HepG2 (cell line): ENCODE measurements around the gene B3GALT5. TPM values are rescaled to one million over a fixed set of nuclear protein-coding genes. Genes with fewer than 3 reads are reported as not detected.

ENCODE experiments used
- ATAC-seq: fragments of 200-7000 bp; cut with Tn5 transposase; 3 replicates; pipeline ENCODE4 v1.9.1; 2020; ENCODE audit warnings: mild to moderate bottlenecking, moderate library complexity
- BruUV-seq: library from RNA; stranded (reverse); fragments of 400-500 nt; replicated peaks from 2 replicates; lab custom pipeline; 2021; lab: Mats Ljungman, UMichigan
- CTCF ChIA-PET: fragments of 300-600 bp; formaldehyde crosslinking; extraction: SDS; loops from one replicate; lab custom pipeline; 2021; ENCODE audit warnings: low total read pairs, inconsistent platforms, low intra/inter-chr PET ratio; lab: Yijun Ruan, JAX
- POLR2A ChIA-PET: fragments of 350-600 bp; sonication (Branson Sonifier 250); formaldehyde crosslinking; loops from one replicate; lab custom pipeline; 2020; ENCODE audit warnings: antibody characterized with exemption, inconsistent platforms; lab: Yijun Ruan, JAX
- DNase-seq: peaks from one replicate; pipeline ENCODE4 v3.0.0-alpha.2; 2015; ENCODE audit warnings: low spot score
- FAIRE-seq: peaks from 3 replicates; lab custom pipeline; 2011; peaks lifted over from hg19 to GRCh38; lab: Jason Lieb, UNC
- H2AFZ ChIP-seq: one replicate; pipeline ENCODE4 v1.6.1; 2011; ENCODE audit warnings: low read length, inconsistent platforms
- H3K27ac ChIP-seq: fragments of 300-600 bp; 3 replicates; pipeline ENCODE4 v1.8.0; 2011; ENCODE audit warnings: mixed run types, mild to moderate bottlenecking, mixed read lengths, low read length, inconsistent platforms; ENCODE audit not compliant: insufficient read depth; ENCODE audit errors: extremely low read length
- H3K27me3 ChIP-seq, 2 experiments: fragments of 200-600 bp in 1 of 2; 2 replicates in 1 of 2; 3 replicates in 1 of 2; pipeline versions ENCODE4 v1.6.0 to v1.8.0; 2011; ENCODE audit warnings: low read length in 2 of 2, mild to moderate bottlenecking in 2 of 2, moderate library complexity in 2 of 2, inconsistent platforms in 1 of 2; ENCODE audit not compliant: insufficient read depth in 2 of 2, control insufficient read depth in 1 of 2
- H3K36me3 ChIP-seq, 2 experiments: fragments of 200-600 bp in 1 of 2; replicated peaks in 1 of 2; 2 replicates in 1 of 2; 3 replicates in 1 of 2; pipeline versions ENCODE4 v1.5.1 to v1.8.0; 2011; ENCODE audit warnings: low read length in 2 of 2, inconsistent platforms in 1 of 2; ENCODE audit not compliant: insufficient read depth in 2 of 2, control insufficient read depth in 1 of 2
- H3K4me1 ChIP-seq: 2 replicates; pipeline ENCODE4 v1.5.1; 2012; ENCODE audit warnings: low read length, inconsistent platforms; ENCODE audit not compliant: insufficient read depth
- H3K4me2 ChIP-seq: 2 replicates; pipeline ENCODE4 v1.6.0; 2011; ENCODE audit warnings: low read depth, low read length, inconsistent platforms
- H3K4me3 ChIP-seq, 3 experiments: fragments of 200-600 bp in 1 of 3; sonication (generic), shearing (Covaris generic) in 1 of 3; replicated peaks in 1 of 3; 2 replicates each; pipeline ENCODE4 v1.5.1; 2011 to 2016; ENCODE audit warnings: low read length in 3 of 3, inconsistent platforms in 2 of 3, low read depth in 2 of 3, mild to moderate bottlenecking in 2 of 3, control low read depth in 1 of 3, mixed read lengths in 1 of 3; ENCODE audit not compliant: insufficient read depth in 1 of 3
- H3K79me2 ChIP-seq: one replicate; pipeline ENCODE4 v1.6.1; 2011; ENCODE audit warnings: low read length, inconsistent platforms; ENCODE audit not compliant: insufficient read depth
- H3K9ac ChIP-seq: 2 replicates; pipeline ENCODE4 v1.6.0; 2011; ENCODE audit warnings: mild to moderate bottlenecking, low read depth, low read length, inconsistent platforms; ENCODE audit not compliant: insufficient read depth
- H3K9me3 ChIP-seq: 2 replicates; pipeline ENCODE4 v1.5.1; 2012; ENCODE audit warnings: mild to moderate bottlenecking, low read length
- H4K20me1 ChIP-seq: 2 replicates; pipeline ENCODE4 v1.6.0; 2011; ENCODE audit warnings: inconsistent platforms, mild to moderate bottlenecking, low read length, moderate library complexity; ENCODE audit not compliant: insufficient read depth
- AGO2 ChIP-seq: fragments of 200-400 bp; formaldehyde crosslinking; optimal IDR thresholded peaks from 2 replicates; pipeline ENCODE3; 2017; ENCODE audit warnings: mild to moderate bottlenecking, low read depth, low read length, moderate library complexity
- AKNA ChIP-seq: sonication (generic); formaldehyde crosslinking; IDR thresholded peaks from 2 replicates; pipeline ENCODE4 v1.4.0; 2020; ENCODE audit warnings: missing genetic modification reagents, borderline replicate concordance
- FOSL2 ChIP-seq: sonication (generic); formaldehyde crosslinking; IDR thresholded peaks from 2 replicates; pipeline ENCODE4 v1.4.0; 2020; ENCODE audit warnings: missing genetic modification reagents
- GATA4 ChIP-seq: sonication (generic); IDR thresholded peaks from 2 replicates; pipeline ENCODE4 v1.6.1; 2016; ENCODE audit warnings: antibody characterized with exemption, low read depth, borderline replicate concordance
- HMGA1 ChIP-seq: sonication (generic); formaldehyde crosslinking; conservative IDR thresholded peaks from 2 replicates; pipeline ENCODE4 v1.4.0; 2020; ENCODE audit warnings: missing genetic modification reagents
- JDP2 ChIP-seq: sonication (generic); formaldehyde crosslinking; IDR thresholded peaks from 2 replicates; pipeline ENCODE4 v1.8.1; 2022; ENCODE audit warnings: missing genetic modification reagents, borderline replicate concordance
- MED13 ChIP-seq: sonication (generic); formaldehyde crosslinking; IDR thresholded peaks from 2 replicates; pipeline ENCODE4 v1.5.0; 2020; ENCODE audit warnings: missing genetic modification reagents
- TCF12 ChIP-seq, 2 experiments: fragments of 450-650 bp in 1 of 2; sonication (generic) in 1 of 2; formaldehyde crosslinking in 1 of 2; IDR thresholded peaks; 2 replicates each; pipeline versions ENCODE4 v1.6.1 to v1.8.0; 2017 to 2022; ENCODE audit warnings: antibody characterized with exemption in 1 of 2, mild to moderate bottlenecking in 1 of 2, missing genetic modification reagents in 1 of 2, moderate library complexity in 1 of 2
- ZFP36L1 ChIP-seq: sonication (generic); formaldehyde crosslinking; IDR thresholded peaks from 2 replicates; pipeline ENCODE4 v1.8.0; 2022; ENCODE audit warnings: mild to moderate bottlenecking, missing genetic modification reagents, moderate library complexity
- ZMYM3 ChIP-seq: sonication (generic); formaldehyde crosslinking; IDR thresholded peaks from 2 replicates; pipeline ENCODE4 v1.5.1; 2020; ENCODE audit warnings: mild to moderate bottlenecking, missing genetic modification reagents
- ZNF143 ChIP-seq: sonication (generic); formaldehyde crosslinking; IDR thresholded peaks from 2 replicates; pipeline ENCODE4 v1.4.0; 2020; ENCODE audit warnings: missing genetic modification reagents
- ZNF30 ChIP-seq: sonication (generic); formaldehyde crosslinking; IDR thresholded peaks from 2 replicates; pipeline ENCODE4 v1.5.0; 2020; ENCODE audit warnings: mild to moderate bottlenecking, missing genetic modification reagents
- ZZZ3 ChIP-seq: sonication (generic); formaldehyde crosslinking; IDR thresholded peaks from 2 replicates; pipeline ENCODE4 v1.4.0; 2020; ENCODE audit warnings: missing genetic modification reagents, mild to moderate bottlenecking, borderline replicate concordance
- WGBS: methylation state at CpG from one replicate; pipeline ENCODE4 v1.1.6; 2017; ENCODE audit warnings: low lambda C conversion rate; 5-methylcytosine and 5-hydroxymethylcytosine counted together
- in situ Hi-C: cut with HindIII; loops from 2 replicates; pipeline ENCODE4 v1.10.0; 2017; ENCODE audit warnings: low pct_unique_long_range_greater_than_20kb; ENCODE audit not compliant: extremely low pct_ligation_motif_present
- intact Hi-C: fragments of 100-400 bp; cut with micrococcal nuclease; formaldehyde crosslinking; loops from one replicate; pipeline ENCODE4 v1.10.0; 2022; ENCODE audit not compliant: unreplicated experiment
- polyA plus RNA-seq, 8 experiments: library from polyadenylated mRNA; depleted of rRNA in 3 of 8; stranded (reverse) in 7 of 8; unstranded in 1 of 8; fragments of >200 nt; fragmentation: Illumina TruSeq in 4 of 8; extraction: Trizol in 4 of 8; gene quantifications; 2 replicates each; pipeline versions ENCODE4 v1.2.1 to v1.2.3, GENCODE V29; 2011 to 2016; ENCODE audit warnings: low read depth in 4 of 8, missing spikeins in 1 of 8, mixed read lengths in 1 of 8; ENCODE audit not compliant: insufficient read depth in 1 of 8
- total RNA-seq, 5 experiments: library from RNA; depleted of rRNA; stranded (reverse); fragments of >200 nt; fragmentation: Illumina TruSeq; extraction: Trizol; gene quantifications; 2 replicates each; pipeline ENCODE4 v1.2.3, GENCODE V29; 2016; ENCODE audit warnings: low read depth in 1 of 5

Gene B3GALT5
- total and polyA plus RNA-seq, 2 of the 13 experiments (the other 11 are each of a cell fraction or from before 2014, with no cell fraction given): 0.02 to 0.03 TPM

GRCh38 chr21:39632796-39633442, 20.2 kb downstream of the B3GALT5 start:
- no TSS peak for BruUV-seq
- no peak overlapping the region for H3K9ac ChIP-seq
- CTCF ChIA-PET: no interaction called here
- H3K4me1 ChIP-seq: no peaks in the 10 kb centered on the region
- 18% methylated on average over 1 of the region's 1 CpG for WGBS
- H3K4me2 ChIP-seq: no peak overlapping the region
- TF ChIP-seq AKNA (no peak), AGO2 (no peak), GATA4 (no peak), JDP2 (CRISPR knock-in tag) (no peak), FOSL2 (CRISPR knock-in tag) (no peak), ZNF143 (CRISPR knock-in tag) (no peak), HMGA1 (CRISPR knock-in tag) (no peak), ZFP36L1 (CRISPR knock-in tag) (no peak), ZZZ3 (CRISPR knock-in tag) (no peak), ZMYM3 (no peak), ZNF30 (CRISPR knock-in tag) (no peak), MED13 (CRISPR knock-in tag) (no peak), TCF12 (IDR thresholded peaks at IDR 0.05) (no peak), TCF12 (CRISPR knock-in tag; IDR thresholded peaks at IDR 0.05) (no peak)
- TF ChIP-seq, all 625 proteins: peak for 0
- no peak for FAIRE-seq
- H4K20me1 ChIP-seq: no peaks in the 10 kb centered on the region
- in situ Hi-C loops (no loop called here), intact Hi-C loops (no loop called here)
- no peaks in the 10 kb centered on the region for H3K36me3 ChIP-seq
- no peak for ATAC-seq
- H3K27ac ChIP-seq: no peak overlapping the region
- no peaks in the 10 kb centered on the region for H3K79me2 ChIP-seq
- no peak for DNase-seq
- no peak overlapping the region for H2AFZ ChIP-seq
- no peak overlapping the region for H3K4me3 ChIP-seq
- peaks cover 3 to 16% of the 10 kb centered on the region in 2 experiments; a peak in 4 of 5 replicates for H3K27me3 ChIP-seq
- H3K9me3 ChIP-seq: no peaks in the 10 kb centered on the region
- POLR2A ChIA-PET: no interaction called here
